CD4-positive, alpha-beta memory T cell (primary cell): ENCODE measurements around the gene NUMA1. TPM values are rescaled to one million over a fixed set of nuclear protein-coding genes. Genes with fewer than 3 reads are reported as not detected.

ENCODE experiments used
- CTCF ChIA-PET: fragments of 350-600 bp; sonication (Branson Sonifier 250); formaldehyde crosslinking; loops from one replicate; lab custom pipeline; 2021; ENCODE audit warnings: inconsistent platforms; ENCODE audit not compliant: partially characterized antibody; lab: Charles Lee
- POLR2A ChIA-PET: fragments of 350-600 bp; sonication (Branson Sonifier 250); formaldehyde crosslinking; loops from one replicate; lab custom pipeline; 2021; ENCODE audit not compliant: partially characterized antibody; lab: Charles Lee
- DNase-seq, 5 donors: peaks; one replicate each; pipeline versions ENCODE4 v3.0.0 to v3.0.0-alpha.2; 2020 to 2022; ENCODE audit warnings: mixed read lengths in 1 of 5
- H3K27ac ChIP-seq: one replicate; pipeline ENCODE4 v1.7.0; 2013; ENCODE audit warnings: low read depth, low read length
- H3K27me3 ChIP-seq: 2 replicates; pipeline ENCODE4 v1.7.0; 2013; ENCODE audit warnings: mild to moderate bottlenecking, low read length, moderate library complexity; ENCODE audit not compliant: insufficient read depth
- H3K36me3 ChIP-seq: 2 replicates; pipeline ENCODE4 v1.7.0; 2013; ENCODE audit warnings: mild to moderate bottlenecking, low read length, moderate library complexity; ENCODE audit not compliant: insufficient read depth
- H3K4me1 ChIP-seq: 2 replicates; pipeline ENCODE4 v1.7.0; 2013; ENCODE audit warnings: mild to moderate bottlenecking, low read length, moderate library complexity; ENCODE audit not compliant: insufficient read depth
- H3K4me3 ChIP-seq, 2 donors: one replicate each; pipeline ENCODE4 v1.7.0; 2013; ENCODE audit warnings: low read length in 2 of 2, mild to moderate bottlenecking in 1 of 2
- H3K9me3 ChIP-seq, 2 donors: one replicate each; pipeline ENCODE4 v1.7.0; 2013; ENCODE audit warnings: low read length in 2 of 2, control low read depth in 1 of 2; ENCODE audit not compliant: control insufficient read depth in 1 of 2
- H3K27ac Mint-ChIP-seq, 7 donors: one replicate each; pipeline ENCODE4 v1.8.0; 2020 to 2021; ENCODE audit warnings: mixed read lengths in 7 of 7, mild to moderate bottlenecking in 6 of 7, inconsistent platforms in 3 of 7, moderate library complexity in 3 of 7
- H3K27me3 Mint-ChIP-seq, 2 donors: one replicate each; pipeline ENCODE4 v1.8.0; 2020 to 2021; ENCODE audit warnings: mixed read lengths in 2 of 2
- H3K36me3 Mint-ChIP-seq, 2 donors: one replicate each; pipeline ENCODE4 v1.8.0; 2020 to 2021; ENCODE audit warnings: mixed read lengths in 2 of 2, inconsistent platforms in 1 of 2, mild to moderate bottlenecking in 1 of 2
- H3K4me1 Mint-ChIP-seq, 4 donors: one replicate each; pipeline ENCODE4 v1.8.0; 2020 to 2021; ENCODE audit warnings: mixed read lengths in 4 of 4, mild to moderate bottlenecking in 1 of 4
- H3K4me3 Mint-ChIP-seq, 8 donors: one replicate each; pipeline ENCODE4 v1.8.0; 2020 to 2021; ENCODE audit warnings: mixed read lengths in 8 of 8, mild to moderate bottlenecking in 7 of 8, moderate library complexity in 6 of 8, inconsistent platforms in 3 of 8
- H3K9me3 Mint-ChIP-seq, 8 donors: one replicate each; pipeline ENCODE4 v1.8.0; 2020 to 2021; ENCODE audit warnings: mixed read lengths in 8 of 8, mild to moderate bottlenecking in 5 of 8, inconsistent platforms in 3 of 8, moderate library complexity in 1 of 8
- intact Hi-C: fragments of 100-400 bp; cut with micrococcal nuclease; formaldehyde crosslinking; loops from one replicate; pipeline ENCODE4 v1.15.1; 2023
- polyA plus RNA-seq, 2 donors: library from polyadenylated mRNA; unstranded; fragments of 300-500 nt; fragmentation: Illumina TruSeq; gene quantifications; one replicate each; pipeline ENCODE4 v1.2.3, GENCODE V29; 2021
- total RNA-seq, 2 experiments: library from RNA; stranded (reverse); gene quantifications; one replicate each; pipeline ENCODE4 v1.2.3, GENCODE V29; 2021

The NUMA1 gene
- total and polyA plus RNA-seq, 4 experiments from 2014 or later: 4.0 to 380 (median 238) TPM

DNA sequence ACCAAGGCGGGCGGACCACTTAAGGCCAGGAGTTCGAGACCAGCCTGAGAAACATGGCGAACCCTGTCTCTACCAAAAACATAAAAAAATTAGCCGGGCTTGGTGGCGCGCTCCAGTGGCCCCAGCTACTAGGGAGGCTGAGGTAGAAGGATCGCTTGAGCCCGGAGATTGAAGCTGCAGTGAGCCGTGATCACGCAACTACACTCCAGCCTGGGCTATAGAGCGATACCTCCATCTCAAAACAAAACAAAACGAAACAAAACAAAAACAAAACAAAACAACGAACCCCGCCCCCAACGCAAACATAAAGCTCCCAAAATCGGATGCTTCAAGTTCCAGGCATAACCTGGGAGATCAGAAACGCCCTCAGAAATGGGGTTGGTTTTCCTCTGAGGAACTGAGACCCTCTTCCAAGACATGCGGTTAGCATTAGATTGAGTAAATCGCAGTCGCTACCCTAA, 872 bp upstream of the NUMA1 start:
- peaks cover 27% of the 10 kb centered on the region for H3K4me1 ChIP-seq
- H3K4me3 Mint-ChIP-seq: peak overlapping the region; percentile 89 to 96 (median 93)
- H3K27ac Mint-ChIP-seq: peak overlapping the region; percentile 91 to 100 (median 99)
- H3K27me3 Mint-ChIP-seq: no peaks in the 10 kb centered on the region
- no peak for DNase-seq
- H3K27me3 ChIP-seq: no peaks in the 10 kb centered on the region
- H3K4me1 Mint-ChIP-seq: peaks cover 33 to 57% (median 40%) of the 10 kb centered on the region in 4 donors
- H3K36me3 Mint-ChIP-seq: peaks cover 4 to 7% of the 10 kb centered on the region in 2 donors
- no peaks in the 10 kb centered on the region for H3K9me3 Mint-ChIP-seq
- no peaks in the 10 kb centered on the region for H3K9me3 ChIP-seq
- intact Hi-C loops: no loop called here
- peak overlapping the region; percentile 74 to 79 for H3K4me3 ChIP-seq
- CTCF ChIA-PET: interaction anchor here (0.6 to 2.4 kb wide), 9 partner anchors 9 to 104 kb away, joined by 3 to 26 read pairs (median 4); no protein-coding TSS in a partner anchor
- H3K27ac ChIP-seq: peak overlapping the region; percentile 75
- POLR2A ChIA-PET: interaction anchor here (0.6 to 10.2 kb wide), 9 partner anchors 10 to 153 kb away, joined by 3 to 137 read pairs (median 4); partner anchors contain the start of genes ANAPC15, LAMTOR1, RNF121 and XNDC1N
- H3K36me3 ChIP-seq: no peaks in the 10 kb centered on the region

GRCh38 chr11:72079819-72080325, 470 bp downstream of the NUMA1 start:
- H3K4me1 Mint-ChIP-seq: peaks cover 32 to 53% (median 39%) of the 10 kb centered on the region in 4 donors
- peak overlapping the region; percentile 75 for H3K27ac ChIP-seq
- no peaks in the 10 kb centered on the region for H3K27me3 ChIP-seq
- peak overlapping the region; percentile 89 to 96 (median 93) for H3K4me3 Mint-ChIP-seq
- H3K36me3 ChIP-seq: no peaks in the 10 kb centered on the region
- no peaks in the 10 kb centered on the region for H3K9me3 ChIP-seq
- intact Hi-C loops: loop anchor here (1.0 kb wide), 7 partner anchors 23 to 354 kb away; partner anchors contain the start of genes ANAPC15, CLPB, LAMTOR1 and XNDC1N
- peak overlapping the region; percentile 91 to 100 (median 99) for H3K27ac Mint-ChIP-seq
- H3K27me3 Mint-ChIP-seq: no peaks in the 10 kb centered on the region
- peaks cover 0 to 7% of the 10 kb centered on the region in 2 donors for H3K36me3 Mint-ChIP-seq
- ChIA-PET CTCF (interaction anchor here (0.8 to 2.2 kb wide), 4 partner anchors 11 to 55 kb away, joined by 3 to 10 read pairs (median 6); no protein-coding TSS in a partner anchor), POLR2A (interaction anchor here (10.2 kb wide), 1 partner anchor 40 kb away, joined by 137 read pairs; no protein-coding TSS in a partner anchor)
- H3K4me3 ChIP-seq: peak overlapping the region; percentile 20 to 79
- peak in 3 of 5 donors; percentile 53 to 74 (median 63) for DNase-seq
- H3K9me3 Mint-ChIP-seq: no peaks in the 10 kb centered on the region
- H3K4me1 ChIP-seq: peaks cover 27% of the 10 kb centered on the region

DNA sequence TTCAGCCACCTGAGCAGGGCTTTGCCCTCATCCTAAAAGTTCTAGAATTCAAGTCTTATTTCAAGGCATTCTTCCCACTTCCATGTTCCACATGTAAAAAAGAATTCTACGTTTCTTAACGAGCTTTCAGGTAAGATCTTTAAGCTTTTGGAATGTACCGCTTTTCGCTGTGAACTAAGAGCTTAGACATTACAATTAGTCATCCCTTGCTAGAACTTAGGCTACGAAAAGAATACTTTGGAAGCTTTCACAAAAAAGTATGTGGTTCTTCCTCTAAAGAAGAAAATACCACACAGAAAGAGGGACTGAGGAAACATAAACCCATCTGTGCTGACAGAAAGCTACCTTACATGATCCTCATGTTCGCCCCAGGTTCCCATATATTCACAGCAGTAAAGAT, 1.9 kb downstream of the NUMA1 start:
- intact Hi-C loops: no loop called here

DNA sequence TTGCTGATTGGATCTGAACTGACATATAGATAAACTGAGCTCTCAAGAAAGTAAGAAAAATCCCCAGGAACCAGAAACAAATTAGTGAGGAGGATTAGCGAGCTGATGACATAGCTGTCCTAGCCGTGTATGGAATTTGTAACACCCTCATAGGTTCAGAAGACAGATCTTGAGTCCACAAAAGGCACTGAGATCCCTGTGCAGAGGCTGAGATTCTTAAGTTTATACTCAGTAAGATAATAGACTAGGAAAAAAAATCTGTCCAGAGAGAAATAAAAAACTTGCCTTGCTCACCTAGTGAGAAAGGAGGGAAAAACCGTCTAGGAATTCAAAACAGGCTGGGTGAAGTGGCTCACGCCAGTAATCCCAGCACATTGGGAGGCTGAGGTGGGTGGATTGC, 4.6 kb downstream of the NUMA1 start:
- H3K27me3 Mint-ChIP-seq: no peaks in the 10 kb centered on the region
- Histone ChIP-seq H3K27me3 (no peaks in the 10 kb centered on the region), H3K9me3 (no peaks in the 10 kb centered on the region), H3K4me3 (no peak overlapping the region), H3K27ac (no peak overlapping the region), H3K4me1 (peaks cover 25% of the 10 kb centered on the region), H3K36me3 (no peaks in the 10 kb centered on the region)
- H3K27ac Mint-ChIP-seq: peak overlapping the region in 2 of 7 donors; percentile 32 to 85
- DNase-seq: no peak
- ChIA-PET CTCF (interaction anchor here (0.8 to 1.9 kb wide), 4 partner anchors 15 to 115 kb away, joined by 3 to 8 read pairs (median 3); no protein-coding TSS in a partner anchor), POLR2A (interaction anchor here (1.3 to 3.4 kb wide), 3 partner anchors 33 to 37 kb away, joined by 4 to 16 read pairs (median 7); partner anchors contain the start of gene ANAPC15)
- peaks cover 29 to 44% (median 37%) of the 10 kb centered on the region in 4 donors for H3K4me1 Mint-ChIP-seq
- H3K36me3 Mint-ChIP-seq: peaks cover 0 to 9% of the 10 kb centered on the region in 2 donors
- intact Hi-C loops: no loop called here
- H3K4me3 Mint-ChIP-seq: no peak overlapping the region
- H3K9me3 Mint-ChIP-seq: no peaks in the 10 kb centered on the region

More for the DNA sequence above, 1.9 kb downstream of the NUMA1 start:
- no peak overlapping the region for H3K4me3 ChIP-seq
- Mint-ChIP-seq H3K4me1 (peaks cover 31 to 53% (median 41%) of the 10 kb centered on the region in 4 donors), H3K4me3 (peak overlapping the region; percentile 3 to 96 (median 44)), H3K27me3 (no peaks in the 10 kb centered on the region), H3K27ac (peak overlapping the region in 6 of 7 donors; percentile 40 to 99 (median 86)), H3K36me3 (peaks cover 0 to 7% of the 10 kb centered on the region in 2 donors), H3K9me3 (no peaks in the 10 kb centered on the region)
- no peaks in the 10 kb centered on the region for H3K36me3 ChIP-seq
- ChIA-PET POLR2A (interaction anchor here (1.2 to 10.2 kb wide), 4 partner anchors 35 to 145 kb away, joined by 3 to 137 read pairs (median 4); no protein-coding TSS in a partner anchor), CTCF (interaction anchor here (1.1 to 2.2 kb wide), 6 partner anchors 9 to 105 kb away, joined by 4 to 10 read pairs (median 6); no protein-coding TSS in a partner anchor)
- no peak for DNase-seq
- no peaks in the 10 kb centered on the region for H3K27me3 ChIP-seq
- peaks cover 27% of the 10 kb centered on the region for H3K4me1 ChIP-seq
- no peak overlapping the region for H3K27ac ChIP-seq
- no peaks in the 10 kb centered on the region for H3K9me3 ChIP-seq

DNA sequence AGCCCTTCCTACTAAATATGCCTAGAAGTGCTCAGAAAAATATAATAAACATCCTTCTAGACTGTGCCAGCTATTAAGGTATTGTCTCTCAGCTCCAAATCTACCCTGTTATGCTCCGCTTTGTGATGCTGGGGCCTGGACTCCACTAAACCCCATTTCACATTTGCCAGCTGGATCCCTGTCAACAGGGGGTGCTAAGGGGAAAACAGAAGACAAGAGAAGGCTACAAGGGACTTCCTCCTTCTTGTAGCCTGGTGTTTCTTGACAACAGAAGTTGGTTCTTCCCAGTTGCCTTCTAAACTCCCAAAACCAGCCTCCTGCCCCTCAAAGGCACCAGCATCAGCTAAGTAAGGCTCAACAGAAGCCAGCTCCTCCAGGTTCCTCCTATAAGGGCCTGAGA, 5.2 kb downstream of the NUMA1 start:
- Mint-ChIP-seq H3K4me1 (peaks cover 28 to 40% (median 33%) of the 10 kb centered on the region in 4 donors), H3K4me3 (no peak overlapping the region), H3K27me3 (no peaks in the 10 kb centered on the region), H3K36me3 (peaks cover 0 to 2% of the 10 kb centered on the region in 2 donors), H3K27ac (peak overlapping the region in 5 of 7 donors; percentile 32 to 59 (median 39)), H3K9me3 (no peaks in the 10 kb centered on the region)
- Histone ChIP-seq H3K27me3 (no peaks in the 10 kb centered on the region), H3K27ac (no peak overlapping the region), H3K9me3 (no peaks in the 10 kb centered on the region), H3K4me3 (no peak overlapping the region), H3K4me1 (peaks cover 29% of the 10 kb centered on the region), H3K36me3 (no peaks in the 10 kb centered on the region)
- intact Hi-C loops: no loop called here
- DNase-seq: no peak
- CTCF ChIA-PET: interaction anchor here (0.8 to 3.1 kb wide), 8 partner anchors 11 to 116 kb away, joined by 3 to 12 read pairs (median 4); no protein-coding TSS in a partner anchor
- POLR2A ChIA-PET: interaction anchor here (1.3 to 3.4 kb wide), 3 partner anchors 33 to 38 kb away, joined by 4 to 16 read pairs (median 7); partner anchors contain the start of gene ANAPC15

GRCh38 chr11:72072348-72072747, 8.0 kb downstream of the NUMA1 start:
- intact Hi-C loops: no loop called here
- H3K9me3 Mint-ChIP-seq: no peaks in the 10 kb centered on the region
- H3K27me3 Mint-ChIP-seq: no peaks in the 10 kb centered on the region
- peak overlapping the region in 2 of 7 donors; percentile 57 to 64 for H3K27ac Mint-ChIP-seq
- ChIA-PET CTCF (interaction anchor here (0.9 to 3.1 kb wide), 4 partner anchors 19 to 151 kb away, joined by 3 to 12 read pairs (median 4); no protein-coding TSS in a partner anchor), POLR2A (interaction anchor here (1.3 to 3.4 kb wide), 2 partner anchors 11 to 33 kb away, joined by 3 to 16 read pairs; no protein-coding TSS in a partner anchor)
- peaks cover 10 to 13% of the 10 kb centered on the region in 2 donors for H3K36me3 Mint-ChIP-seq
- H3K4me1 Mint-ChIP-seq: peaks cover 26 to 29% (median 26%) of the 10 kb centered on the region in 4 donors
- Histone ChIP-seq H3K27me3 (no peaks in the 10 kb centered on the region), H3K27ac (no peak overlapping the region), H3K36me3 (no peaks in the 10 kb centered on the region), H3K4me1 (peaks cover 26% of the 10 kb centered on the region), H3K4me3 (no peak overlapping the region), H3K9me3 (no peaks in the 10 kb centered on the region)
- peak overlapping the region in 1 of 8 donors; percentile 49 for H3K4me3 Mint-ChIP-seq
- no peak for DNase-seq
